NB4 (cell line): Measurements from ENCODE around the gene EEF1AKMT4.

Source experiments
- DNase-seq: peaks from one replicate; pipeline ENCODE4 v3.0.0; 2010; ENCODE audit warnings: low read depth
- H3K4me3 ChIP-seq: one replicate; pipeline ENCODE4 v1.5.1; 2011; ENCODE audit warnings: mild to moderate bottlenecking, low read depth, low read length, moderate library complexity
- MYC ChIP-seq: IDR thresholded peaks from 2 replicates; pipeline ENCODE4 v1.6.1; 2011; ENCODE audit warnings: low read depth, low read length
- POLR2A ChIP-seq: IDR thresholded peaks from 2 replicates; pipeline ENCODE4 v1.6.1; 2011; ENCODE audit warnings: mild to moderate bottlenecking; ENCODE audit not compliant: insufficient read length; ENCODE audit errors: extremely low read depth
- TF ChIP-seq, protein P1 (sequence below): IDR thresholded peaks from one replicate; pipeline ENCODE4 v1.5.1; 2012; ENCODE audit warnings: low read depth, low read length
- TF ChIP-seq, protein P2 (sequence below): IDR thresholded peaks from 2 replicates; pipeline ENCODE4 v1.6.1; 2011; ENCODE audit warnings: low read depth, low read length

The EEF1AKMT4 gene

DNA sequence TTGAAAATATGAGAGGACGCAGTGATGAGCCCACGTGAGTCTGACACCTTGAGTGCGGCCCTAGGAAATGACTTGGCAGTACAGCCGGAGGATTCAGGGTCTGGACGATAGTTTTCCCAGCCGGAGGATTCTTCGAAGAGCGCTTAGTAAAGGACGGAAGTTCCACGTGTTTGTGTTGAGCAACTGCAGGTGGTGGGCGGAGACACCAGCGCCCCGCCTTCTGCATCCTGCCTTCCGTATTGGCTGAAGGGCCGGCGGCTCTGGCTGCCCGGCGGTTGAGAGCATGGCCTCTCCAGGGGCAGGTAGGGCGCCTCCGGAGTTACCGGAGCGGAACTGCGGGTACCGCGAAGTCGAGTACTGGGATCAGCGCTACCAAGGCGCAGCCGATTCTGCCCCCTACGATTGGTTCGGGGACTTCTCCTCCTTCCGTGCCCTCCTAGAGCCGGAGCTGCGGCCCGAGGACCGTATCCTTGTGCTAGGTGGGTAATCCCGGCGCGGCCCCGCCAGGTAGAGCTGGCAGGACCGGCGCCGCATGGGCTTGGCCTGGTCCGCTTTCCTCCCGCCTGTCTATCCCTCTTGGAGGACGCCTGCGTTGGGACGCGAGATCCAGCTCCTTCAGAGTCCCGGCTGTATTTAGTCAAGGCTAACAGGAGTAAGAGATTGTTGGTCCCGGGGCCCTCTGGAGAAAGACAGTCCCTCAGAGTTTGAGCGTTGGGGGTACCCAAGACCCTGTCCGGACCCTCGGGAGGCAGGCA lies at the start of gene EEF1AKMT4:
Gene EEF1AKMT4 (plus strand): TSS at position 261 of the 755 bp plus-strand sequence. CDS start 23 bp downstream, at position 284.
- peak within 1 kb of the TSS; percentile 83 for H3K4me3 ChIP-seq
- TF ChIP-seq MYC = peak; percentile 100
- TF ChIP-seq POLR2A = peak; percentile 64
- TF ChIP-seq, protein P1, sequence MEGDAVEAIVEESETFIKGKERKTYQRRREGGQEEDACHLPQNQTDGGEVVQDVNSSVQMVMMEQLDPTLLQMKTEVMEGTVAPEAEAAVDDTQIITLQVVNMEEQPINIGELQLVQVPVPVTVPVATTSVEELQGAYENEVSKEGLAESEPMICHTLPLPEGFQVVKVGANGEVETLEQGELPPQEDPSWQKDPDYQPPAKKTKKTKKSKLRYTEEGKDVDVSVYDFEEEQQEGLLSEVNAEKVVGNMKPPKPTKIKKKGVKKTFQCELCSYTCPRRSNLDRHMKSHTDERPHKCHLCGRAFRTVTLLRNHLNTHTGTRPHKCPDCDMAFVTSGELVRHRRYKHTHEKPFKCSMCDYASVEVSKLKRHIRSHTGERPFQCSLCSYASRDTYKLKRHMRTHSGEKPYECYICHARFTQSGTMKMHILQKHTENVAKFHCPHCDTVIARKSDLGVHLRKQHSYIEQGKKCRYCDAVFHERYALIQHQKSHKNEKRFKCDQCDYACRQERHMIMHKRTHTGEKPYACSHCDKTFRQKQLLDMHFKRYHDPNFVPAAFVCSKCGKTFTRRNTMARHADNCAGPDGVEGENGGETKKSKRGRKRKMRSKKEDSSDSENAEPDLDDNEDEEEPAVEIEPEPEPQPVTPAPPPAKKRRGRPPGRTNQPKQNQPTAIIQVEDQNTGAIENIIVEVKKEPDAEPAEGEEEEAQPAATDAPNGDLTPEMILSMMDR = peak; percentile 61
- TF ChIP-seq, protein P2, sequence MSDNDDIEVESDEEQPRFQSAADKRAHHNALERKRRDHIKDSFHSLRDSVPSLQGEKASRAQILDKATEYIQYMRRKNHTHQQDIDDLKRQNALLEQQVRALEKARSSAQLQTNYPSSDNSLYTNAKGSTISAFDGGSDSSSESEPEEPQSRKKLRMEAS = peak; percentile 100
- DNase-seq = peak; percentile 99

DNA sequence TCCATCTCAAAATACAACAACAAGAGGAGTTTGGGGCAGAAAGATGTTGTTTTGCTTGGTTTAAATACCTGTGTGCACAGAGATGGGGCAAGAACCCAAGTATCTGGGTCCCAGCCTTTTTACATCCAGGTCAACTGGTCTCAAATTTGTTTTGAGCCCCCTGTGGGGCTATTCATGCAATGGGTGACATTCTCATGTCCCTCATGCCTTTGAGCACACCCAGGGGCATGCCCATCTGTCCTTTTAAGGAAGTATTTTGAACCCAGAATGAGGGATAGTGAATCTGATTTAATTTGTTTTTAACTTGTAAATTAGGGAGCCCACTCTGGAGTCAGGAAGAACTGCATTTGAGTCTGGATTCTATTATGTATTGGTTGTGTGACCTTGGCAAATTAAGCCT lies 48.6 kb upstream of the EEF1AKMT4 start:
- no peak for DNase-seq
- TF ChIP-seq POLR2A = no peak
- no peak for TF ChIP-seq MYC
- TF ChIP-seq, protein P2 = no peak
- TF ChIP-seq, protein P1 = no peak
- H3K4me3 ChIP-seq = no peak overlapping the region

DNA sequence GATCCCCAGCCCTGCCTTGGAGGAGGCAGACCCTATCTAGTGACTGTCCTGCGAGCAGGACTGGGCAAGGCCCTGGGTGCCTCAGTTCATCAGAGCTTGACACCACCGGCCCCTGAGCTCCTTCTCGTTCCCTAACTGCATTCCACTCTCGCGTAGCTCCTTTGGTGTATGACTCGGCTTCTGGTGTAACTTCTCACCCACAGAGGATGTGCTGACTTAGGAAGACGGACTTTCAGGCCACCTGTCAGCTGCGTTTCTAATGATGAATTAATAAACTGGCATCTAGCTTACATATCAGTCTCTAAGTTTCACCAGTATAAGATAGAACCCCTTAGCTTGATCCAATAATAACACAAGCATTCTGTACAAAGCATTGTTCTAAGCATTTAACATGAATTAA lies 45.9 kb upstream of the EEF1AKMT4 start:
- no peak for TF ChIP-seq POLR2A
- TF ChIP-seq, protein P1 = no peak
- TF ChIP-seq, protein P2 = no peak
- H3K4me3 ChIP-seq = no peak overlapping the region
- no peak for DNase-seq

DNA sequence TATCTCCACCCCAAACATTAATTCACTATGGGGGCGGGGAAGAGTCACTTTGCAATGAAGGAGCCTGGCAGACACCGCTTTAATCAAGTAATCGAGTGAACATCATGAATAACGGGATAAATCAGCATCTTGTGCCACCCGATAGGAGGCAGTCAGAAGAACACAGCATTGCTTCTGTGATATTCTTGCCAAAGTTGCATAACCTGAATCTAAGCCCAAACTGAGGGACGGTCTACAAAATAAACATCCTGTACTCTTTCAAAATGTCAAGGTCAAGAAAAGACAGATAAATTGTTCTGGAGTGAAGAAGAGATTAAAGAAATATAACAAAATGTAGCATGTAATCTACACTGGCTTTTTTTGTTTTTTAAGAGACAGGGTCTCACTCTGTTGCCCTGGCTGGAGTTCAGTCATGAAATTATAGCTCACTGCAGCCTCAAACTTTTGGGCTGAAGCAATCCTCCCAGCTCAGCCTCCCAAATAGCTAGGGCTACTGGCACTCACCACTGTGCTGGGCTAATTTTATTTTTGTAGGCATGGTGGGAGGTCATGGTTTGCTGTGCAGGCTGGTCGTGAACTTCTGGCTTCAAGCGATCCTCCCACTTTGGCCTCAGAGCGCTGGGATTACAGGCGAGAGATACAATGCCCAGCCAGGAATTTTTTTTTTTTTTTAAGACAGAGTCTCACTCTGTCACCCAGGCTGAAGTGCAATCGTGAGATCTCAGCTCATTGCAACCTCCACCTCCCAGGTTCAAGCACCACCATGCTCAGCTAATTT lies 40.1 kb upstream of the EEF1AKMT4 start:
- no peak overlapping the region for H3K4me3 ChIP-seq
- no peak for TF ChIP-seq MYC
- TF ChIP-seq, protein P2 = no peak
- TF ChIP-seq, protein P1 = no peak
- no peak for TF ChIP-seq POLR2A
- no peak for DNase-seq

DNA sequence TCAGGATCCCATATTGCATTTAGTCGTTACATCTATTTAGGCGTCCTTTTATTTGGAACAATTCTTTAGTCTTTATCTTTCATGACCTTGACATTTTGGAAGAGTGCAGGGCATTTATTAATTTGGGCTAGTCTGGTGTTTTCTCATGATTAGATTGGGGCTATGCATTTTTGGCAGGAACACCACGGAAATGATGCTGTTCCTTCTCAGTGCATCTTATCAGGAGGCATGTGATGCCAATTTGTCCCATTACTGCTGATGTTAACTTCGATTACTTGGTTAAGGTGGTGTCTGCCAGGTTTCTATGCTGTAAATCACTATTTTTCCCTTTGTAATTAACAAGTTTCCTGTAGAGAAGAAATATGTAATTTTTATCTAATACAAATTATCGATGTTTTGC lies 38.2 kb upstream of the EEF1AKMT4 start:
- no peak overlapping the region for H3K4me3 ChIP-seq
- no peak for TF ChIP-seq POLR2A
- TF ChIP-seq MYC = no peak
- TF ChIP-seq, protein P2 = no peak
- TF ChIP-seq, protein P1 = no peak
- DNase-seq = no peak
